Neural progenitor cell (in vitro differentiated cells): ENCODE data around the gene HECTD2.

Experiments used
- EZH2phosphoT487 ChIP-seq: fragments of 200-600 bp; sonication (generic); IDR thresholded peaks from 2 replicates; pipeline ENCODE4 v1.6.1; 2017; ENCODE audit warnings: antibody characterized with exemption
- TF ChIP-seq, protein P1 (sequence below): fragments of 200-600 bp; sonication (generic); IDR thresholded peaks from 2 replicates; pipeline ENCODE4 v1.5.1; 2017; ENCODE audit warnings: antibody characterized with exemption, mild to moderate bottlenecking

DNA sequence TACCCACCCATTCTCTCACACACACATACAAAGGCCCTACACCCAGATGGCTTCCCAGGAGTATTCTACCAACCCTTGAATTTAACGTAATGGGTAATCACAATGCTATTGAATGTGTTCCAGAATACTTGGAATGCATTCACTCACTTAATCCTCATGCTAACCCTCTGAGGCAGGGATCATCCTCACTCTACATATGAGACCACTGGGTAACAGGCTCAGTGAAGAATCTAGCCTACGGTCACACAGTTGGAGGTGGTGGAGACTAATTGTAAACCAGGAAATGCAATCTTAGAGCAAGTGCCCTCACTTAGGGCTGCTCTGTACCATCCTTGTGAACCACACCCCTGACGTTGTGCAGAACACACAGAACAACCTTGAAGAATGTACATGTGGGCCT is 135.2 kb downstream of the HECTD2 start:
- TF ChIP-seq EZH2phosphoT487 = no peak
- TF ChIP-seq, protein P1, sequence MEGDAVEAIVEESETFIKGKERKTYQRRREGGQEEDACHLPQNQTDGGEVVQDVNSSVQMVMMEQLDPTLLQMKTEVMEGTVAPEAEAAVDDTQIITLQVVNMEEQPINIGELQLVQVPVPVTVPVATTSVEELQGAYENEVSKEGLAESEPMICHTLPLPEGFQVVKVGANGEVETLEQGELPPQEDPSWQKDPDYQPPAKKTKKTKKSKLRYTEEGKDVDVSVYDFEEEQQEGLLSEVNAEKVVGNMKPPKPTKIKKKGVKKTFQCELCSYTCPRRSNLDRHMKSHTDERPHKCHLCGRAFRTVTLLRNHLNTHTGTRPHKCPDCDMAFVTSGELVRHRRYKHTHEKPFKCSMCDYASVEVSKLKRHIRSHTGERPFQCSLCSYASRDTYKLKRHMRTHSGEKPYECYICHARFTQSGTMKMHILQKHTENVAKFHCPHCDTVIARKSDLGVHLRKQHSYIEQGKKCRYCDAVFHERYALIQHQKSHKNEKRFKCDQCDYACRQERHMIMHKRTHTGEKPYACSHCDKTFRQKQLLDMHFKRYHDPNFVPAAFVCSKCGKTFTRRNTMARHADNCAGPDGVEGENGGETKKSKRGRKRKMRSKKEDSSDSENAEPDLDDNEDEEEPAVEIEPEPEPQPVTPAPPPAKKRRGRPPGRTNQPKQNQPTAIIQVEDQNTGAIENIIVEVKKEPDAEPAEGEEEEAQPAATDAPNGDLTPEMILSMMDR = no peak
